Measurements from ENCODE around the gene NPIPA5.
"Not testable (repeated sequence)": the region's sequence is repeated elsewhere in the genome, so short reads cannot be mapped to it uniquely, and the experiment has no call there.

- not testable (repeated sequence) for TF ChIP-seq EP300, CTCF, POLR2A, POLR2AphosphoS5 (IDR thresholded peaks at IDR 0.05)
Observed at GRCh38 chr16:15393025-15393424, 14.9 kb upstream of the NPIPA5 start.

All from suprapubic skin (tissue), 4 donors.